Astrocyte (in vitro differentiated cells and primary cell): ENCODE measurements around the gene ALOX5. TPM values are rescaled to one million over a fixed set of nuclear protein-coding genes. Genes with fewer than 3 reads are reported as not detected.

Source experiments
- DNase-seq: peaks from one replicate; pipeline ENCODE4 v3.0.0-alpha.2; 2010; ENCODE audit warnings: low read depth
- FAIRE-seq: peaks from 2 replicates; lab custom pipeline; 2011; peaks lifted over from hg19 to GRCh38; lab: Jason Lieb, UNC
- H2AFZ ChIP-seq: 2 replicates; pipeline ENCODE4 v1.6.0; 2012; ENCODE audit warnings: low read depth, low read length, inconsistent platforms
- H3K27ac ChIP-seq: 2 replicates; pipeline ENCODE4 v1.5.1; 2011; ENCODE audit warnings: low read depth, low read length, inconsistent platforms
- H3K27me3 ChIP-seq: 2 replicates; pipeline ENCODE4 v1.6.0; 2011; ENCODE audit warnings: low read length, inconsistent platforms; ENCODE audit not compliant: insufficient read depth
- H3K36me3 ChIP-seq: 2 replicates; pipeline ENCODE4 v1.5.1; 2011; ENCODE audit warnings: low read length, inconsistent platforms; ENCODE audit not compliant: insufficient read depth
- H3K4me1 ChIP-seq: 2 replicates; pipeline ENCODE4 v1.5.1; 2011; ENCODE audit warnings: low read length, inconsistent platforms; ENCODE audit not compliant: insufficient read depth
- H3K4me2 ChIP-seq: 2 replicates; pipeline ENCODE4 v1.6.0; 2012; ENCODE audit warnings: low read length, inconsistent platforms
- H3K4me3 ChIP-seq: 2 replicates; pipeline ENCODE4 v1.5.1; 2011; ENCODE audit warnings: low read depth, mild to moderate bottlenecking, low read length, inconsistent platforms; ENCODE audit not compliant: insufficient read depth
- H3K79me2 ChIP-seq: 2 replicates; pipeline ENCODE4 v1.6.0; 2012; ENCODE audit warnings: mild to moderate bottlenecking, low read length, inconsistent platforms; ENCODE audit not compliant: insufficient read depth
- H3K9ac ChIP-seq: 2 replicates; pipeline ENCODE4 v1.6.0; 2012; ENCODE audit warnings: mild to moderate bottlenecking, low read length, inconsistent platforms
- H3K9me3 ChIP-seq: 2 replicates; pipeline ENCODE4 v1.5.1; 2012; ENCODE audit warnings: low read depth, mild to moderate bottlenecking, low read length, inconsistent platforms; ENCODE audit not compliant: insufficient read depth
- H4K20me1 ChIP-seq: 2 replicates; pipeline ENCODE4 v1.6.0; 2012; ENCODE audit warnings: low read length, inconsistent platforms; ENCODE audit not compliant: insufficient read depth
- H3K27ac Mint-ChIP-seq: one replicate; pipeline ENCODE4 v1.8.0; 2021; ENCODE audit warnings: mild to moderate bottlenecking, mixed read lengths; ENCODE audit not compliant: unreplicated experiment
- H3K27me3 Mint-ChIP-seq: one replicate; pipeline ENCODE4 v1.8.0; 2021; ENCODE audit warnings: low read depth, mixed read lengths; ENCODE audit not compliant: unreplicated experiment
- H3K36me3 Mint-ChIP-seq: one replicate; pipeline ENCODE4 v1.8.0; 2021; ENCODE audit warnings: low read depth, mixed read lengths; ENCODE audit not compliant: unreplicated experiment
- H3K4me1 Mint-ChIP-seq: one replicate; pipeline ENCODE4 v1.8.0; 2021; ENCODE audit warnings: low read depth, mixed read lengths; ENCODE audit not compliant: unreplicated experiment
- H3K4me3 Mint-ChIP-seq: one replicate; pipeline ENCODE4 v1.8.0; 2021; ENCODE audit warnings: mild to moderate bottlenecking, moderate library complexity, mixed read lengths; ENCODE audit not compliant: unreplicated experiment
- H3K9me3 Mint-ChIP-seq: one replicate; pipeline ENCODE4 v1.8.0; 2021; ENCODE audit warnings: mild to moderate bottlenecking, mixed read lengths; ENCODE audit not compliant: unreplicated experiment
- EZH2 ChIP-seq: IDR thresholded peaks from 2 replicates; pipeline ENCODE4 v1.6.1; 2012; ENCODE audit warnings: mild to moderate bottlenecking, low read length, inconsistent platforms; ENCODE audit not compliant: insufficient read depth
- total RNA-seq: library from RNA; stranded (reverse); gene quantifications from 2 replicates; pipeline ENCODE4 v1.2.1, GENCODE V29; 2021
- TF ChIP-seq, protein P1 (sequence below): IDR thresholded peaks from 2 replicates; pipeline ENCODE4 v1.5.1; 2011; ENCODE audit warnings: low read depth, mild to moderate bottlenecking, inconsistent platforms, low read length, moderate library complexity; ENCODE audit not compliant: insufficient read depth

ALOX5 gene
- total RNA-seq, 1 donor from 2014 or later: 1.0 TPM

DNA sequence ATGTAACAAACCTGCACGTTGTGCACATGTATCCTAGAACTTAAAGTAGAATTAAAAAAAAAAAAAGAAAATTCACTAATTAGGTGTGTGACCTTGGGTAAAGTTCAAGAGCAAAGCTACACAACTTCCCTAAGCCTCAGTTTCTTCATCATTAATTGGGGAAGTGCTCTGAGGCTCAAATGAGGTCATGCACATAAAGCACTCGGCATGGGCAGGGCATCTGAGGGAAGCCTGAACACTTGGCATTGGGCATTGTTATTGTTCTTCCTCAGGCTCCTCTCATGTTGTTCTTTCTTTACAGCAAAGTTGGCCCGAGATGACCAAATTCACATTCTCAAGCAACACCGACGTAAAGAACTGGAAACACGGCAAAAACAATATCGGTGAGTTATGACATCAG lies 21.5 kb downstream of the ALOX5 start:
- H3K4me1 ChIP-seq: no peaks in the 10 kb centered on the region
- H3K27ac Mint-ChIP-seq: no peak overlapping the region
- no peak for DNase-seq
- no peaks in the 10 kb centered on the region for H3K79me2 ChIP-seq
- H3K36me3 Mint-ChIP-seq: peaks cover 2% of the 10 kb centered on the region
- no peak overlapping the region for H2AFZ ChIP-seq
- H4K20me1 ChIP-seq: no peaks in the 10 kb centered on the region
- TF ChIP-seq, protein P1, sequence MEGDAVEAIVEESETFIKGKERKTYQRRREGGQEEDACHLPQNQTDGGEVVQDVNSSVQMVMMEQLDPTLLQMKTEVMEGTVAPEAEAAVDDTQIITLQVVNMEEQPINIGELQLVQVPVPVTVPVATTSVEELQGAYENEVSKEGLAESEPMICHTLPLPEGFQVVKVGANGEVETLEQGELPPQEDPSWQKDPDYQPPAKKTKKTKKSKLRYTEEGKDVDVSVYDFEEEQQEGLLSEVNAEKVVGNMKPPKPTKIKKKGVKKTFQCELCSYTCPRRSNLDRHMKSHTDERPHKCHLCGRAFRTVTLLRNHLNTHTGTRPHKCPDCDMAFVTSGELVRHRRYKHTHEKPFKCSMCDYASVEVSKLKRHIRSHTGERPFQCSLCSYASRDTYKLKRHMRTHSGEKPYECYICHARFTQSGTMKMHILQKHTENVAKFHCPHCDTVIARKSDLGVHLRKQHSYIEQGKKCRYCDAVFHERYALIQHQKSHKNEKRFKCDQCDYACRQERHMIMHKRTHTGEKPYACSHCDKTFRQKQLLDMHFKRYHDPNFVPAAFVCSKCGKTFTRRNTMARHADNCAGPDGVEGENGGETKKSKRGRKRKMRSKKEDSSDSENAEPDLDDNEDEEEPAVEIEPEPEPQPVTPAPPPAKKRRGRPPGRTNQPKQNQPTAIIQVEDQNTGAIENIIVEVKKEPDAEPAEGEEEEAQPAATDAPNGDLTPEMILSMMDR: no peak
- no peak for TF ChIP-seq EZH2
- no peak overlapping the region for H3K9ac ChIP-seq
- no peaks in the 10 kb centered on the region for H3K9me3 ChIP-seq
- H3K36me3 ChIP-seq: no peaks in the 10 kb centered on the region
- H3K4me3 ChIP-seq: no peak overlapping the region
- FAIRE-seq: no peak
- H3K27me3 Mint-ChIP-seq: peaks cover under 1% of the 10 kb centered on the region
- no peak overlapping the region for H3K4me3 Mint-ChIP-seq
- H3K4me1 Mint-ChIP-seq: no peaks in the 10 kb centered on the region
- no peak overlapping the region for H3K27ac ChIP-seq
- H3K9me3 Mint-ChIP-seq: peaks cover 11% of the 10 kb centered on the region
- H3K27me3 ChIP-seq: no peaks in the 10 kb centered on the region
- no peak overlapping the region for H3K4me2 ChIP-seq

DNA sequence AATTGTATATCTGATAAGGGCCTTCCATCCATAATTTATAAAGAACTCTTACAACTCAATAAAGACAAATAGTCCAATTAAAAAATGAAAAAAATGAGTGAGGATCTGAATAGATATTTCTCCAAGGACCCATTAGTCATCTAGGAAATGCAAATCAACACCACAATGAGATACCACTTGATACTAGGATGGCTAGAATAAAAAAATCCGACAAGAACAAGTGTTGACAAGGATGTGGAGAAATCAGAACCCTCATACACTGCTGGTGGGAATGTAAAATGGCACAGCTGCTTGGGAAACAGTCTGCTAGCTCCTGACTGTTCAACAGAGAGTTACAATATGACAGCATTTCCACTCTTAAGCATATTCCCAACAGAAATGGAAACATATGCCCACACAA lies 24.6 kb downstream of the ALOX5 start:
- Histone ChIP-seq H3K4me1 (no peaks in the 10 kb centered on the region), H3K79me2 (no peaks in the 10 kb centered on the region), H3K9me3 (no peaks in the 10 kb centered on the region), H2AFZ (no peak overlapping the region), H4K20me1 (no peaks in the 10 kb centered on the region), H3K27me3 (no peaks in the 10 kb centered on the region), H3K4me3 (no peak overlapping the region), H3K9ac (no peak overlapping the region), H3K36me3 (no peaks in the 10 kb centered on the region), H3K27ac (no peak overlapping the region), H3K4me2 (no peak overlapping the region)
- Mint-ChIP-seq H3K9me3 (peaks cover 4% of the 10 kb centered on the region), H3K4me1 (no peaks in the 10 kb centered on the region), H3K36me3 (peaks cover 2% of the 10 kb centered on the region), H3K27me3 (peaks cover 3% of the 10 kb centered on the region), H3K27ac (no peak overlapping the region), H3K4me3 (no peak overlapping the region)
- no peak for DNase-seq
- TF ChIP-seq EZH2: no peak
- TF ChIP-seq, protein P1: no peak
- no peak for FAIRE-seq

DNA sequence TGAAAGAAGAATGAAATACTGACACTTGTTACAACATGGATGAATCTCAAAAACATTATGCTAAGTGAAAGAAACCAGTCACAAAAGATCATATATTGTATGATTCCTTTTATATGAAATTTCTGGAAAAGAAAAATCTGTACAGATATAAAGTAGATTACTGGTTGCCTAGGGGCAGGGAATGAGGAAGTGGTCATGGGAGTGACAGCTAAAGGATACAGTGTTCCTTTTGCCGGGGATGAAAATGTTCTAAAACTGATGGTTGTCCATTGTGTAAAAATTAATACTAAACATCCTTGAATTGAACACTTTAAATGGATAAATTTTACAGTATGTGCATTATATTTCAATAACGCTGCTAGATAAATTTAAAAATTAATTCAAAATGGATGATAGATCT lies 25.1 kb downstream of the ALOX5 start:
- Mint-ChIP-seq H3K27ac (no peak overlapping the region), H3K4me3 (no peak overlapping the region), H3K27me3 (peaks cover 3% of the 10 kb centered on the region), H3K9me3 (no peaks in the 10 kb centered on the region), H3K36me3 (peaks cover 2% of the 10 kb centered on the region), H3K4me1 (no peaks in the 10 kb centered on the region)
- FAIRE-seq (no peak), DNase-seq (no peak)
- H3K4me2 ChIP-seq: no peak overlapping the region
- H3K9ac ChIP-seq: no peak overlapping the region
- no peaks in the 10 kb centered on the region for H3K27me3 ChIP-seq
- no peaks in the 10 kb centered on the region for H3K36me3 ChIP-seq
- no peak overlapping the region for H3K4me3 ChIP-seq
- H3K79me2 ChIP-seq: no peaks in the 10 kb centered on the region
- H3K27ac ChIP-seq: no peak overlapping the region
- no peaks in the 10 kb centered on the region for H3K4me1 ChIP-seq
- H4K20me1 ChIP-seq: no peaks in the 10 kb centered on the region
- no peak overlapping the region for H2AFZ ChIP-seq
- no peaks in the 10 kb centered on the region for H3K9me3 ChIP-seq
- no peak for TF ChIP-seq EZH2
- TF ChIP-seq, protein P1: no peak
